Measurements from ENCODE around the gene CASP4. TPM values are rescaled to one million over a fixed set of nuclear protein-coding genes. Genes with fewer than 3 reads are reported as not detected.

Gene CASP4
- total RNA-seq, 1 experiment from 2014 or later: 75.6 TPM

- Histone ChIP-seq H3K4me3 (no peak overlapping the region), H3K9me3 (replicated peaks) (no peaks in the 10 kb centered on the region), H3K27ac (no peak overlapping the region), H3K36me3 (no peaks in the 10 kb centered on the region), H3K4me1 (replicated peaks) (peaks cover 17% of the 10 kb centered on the region), H3K27me3 (replicated peaks) (no peaks in the 10 kb centered on the region)
- no peak for DNase-seq (ENCODE audit: low read depth in 1 of 2, low spot score in 2 of 2)
Measured at GRCh38 chr11:104895634-104896033, 72.7 kb downstream of the CASP4 start.

- Histone ChIP-seq H3K27me3 (replicated peaks) (no peaks in the 10 kb centered on the region), H3K4me1 (replicated peaks) (peaks cover 17% of the 10 kb centered on the region), H3K36me3 (no peaks in the 10 kb centered on the region), H3K9me3 (replicated peaks) (no peaks in the 10 kb centered on the region), H3K4me3 (no peak overlapping the region), H3K27ac (no peak overlapping the region)
- no peak for DNase-seq (ENCODE audit: low read depth in 1 of 2, low spot score in 2 of 2)
Measured at GRCh38 chr11:104893876-104894275, 74.5 kb downstream of the CASP4 start.

Other genes starting within 250 kb of the CASP4 start
- not detected in 2 replicates for gene CASP12, start 70.1 kb downstream of the CASP4 start, total RNA-seq (2014; rRNA removed; shearing (Covaris generic))
- gene CASP5, start 54.6 kb upstream of the CASP4 start, total RNA-seq (2014; rRNA removed; shearing (Covaris generic)): not detected in 2 replicates
- gene CASP1, start 66.6 kb upstream of the CASP4 start, total RNA-seq (2014; rRNA removed; shearing (Covaris generic)): 3.1 and 4.1 TPM in 2 replicates
- gene CARD16, start 76.8 kb upstream of the CASP4 start, total RNA-seq (2014; rRNA removed; shearing (Covaris generic)): 36.7 and 123 TPM in 2 replicates
- gene CARD18, start 171.2 kb upstream of the CASP4 start, total RNA-seq (2014; rRNA removed; shearing (Covaris generic)): not detected in 2 replicates